ENCODE measurements around the gene ATG4B.

Gene ATG4B

GRCh38 chr2:241639385-241639784 is 1.9 kb downstream of the ATG4B start:
- no peaks in the 10 kb centered on the region for H3K27me3 ChIP-seq (ENCODE audit: insufficient read depth, low read length)
- no peak for TF ChIP-seq EZH2 (IDR thresholded peaks at IDR 0.05; ENCODE audit: borderline replicate concordance, low read length)
- TF ChIP-seq CTCF (IDR thresholded peaks at IDR 0.05; ENCODE audit: low read length), result no peak
- peaks cover 64% of the 10 kb centered on the region for H3K79me2 ChIP-seq (ENCODE audit: insufficient read depth, low read length)
- H3K4me1 ChIP-seq (ENCODE audit: insufficient read depth, low read length, severe bottlenecking), result peaks cover 23% of the 10 kb centered on the region
- no peak overlapping the region for H3K9ac ChIP-seq (ENCODE audit: low read length)
- H3K36me3 ChIP-seq (ENCODE audit: insufficient read depth, low read length), result peaks cover 30% of the 10 kb centered on the region
- H3K4me2 ChIP-seq (ENCODE audit: low read length), result no peak overlapping the region
- peaks cover 15% of the 10 kb centered on the region for H3K9me3 ChIP-seq (ENCODE audit: low read length)
- H4K20me1 ChIP-seq (ENCODE audit: insufficient read depth, low read length), result no peaks in the 10 kb centered on the region
- H3K4me3 ChIP-seq (ENCODE audit: low read depth, low read length, poor library complexity, severe bottlenecking), result no peak overlapping the region
- H3K27ac ChIP-seq (ENCODE audit: low read depth, low read length, poor library complexity, severe bottlenecking), result no peak overlapping the region
- no peaks in the 10 kb centered on the region for H3K9me2 ChIP-seq (ENCODE audit: low read depth, low read length)
- no peaks in the 10 kb centered on the region for H3F3A ChIP-seq (ENCODE audit: insufficient read depth, low read length)
- no peak overlapping the region for H2AFZ ChIP-seq (ENCODE audit: low read length)

GRCh38 chr2:241640165-241640795 is 2.8 kb downstream of the ATG4B start:
- Histone ChIP-seq H3K27ac (ENCODE audit: low read depth, low read length, poor library complexity, severe bottlenecking) (no peak overlapping the region), H2AFZ (ENCODE audit: low read length) (no peak overlapping the region), H3K36me3 (ENCODE audit: insufficient read depth, low read length) (peaks cover 31% of the 10 kb centered on the region), H3K9me3 (ENCODE audit: low read length) (peaks cover 15% of the 10 kb centered on the region), H3K4me1 (ENCODE audit: insufficient read depth, low read length, severe bottlenecking) (peaks cover 16% of the 10 kb centered on the region), H4K20me1 (ENCODE audit: insufficient read depth, low read length) (no peaks in the 10 kb centered on the region), H3F3A (ENCODE audit: insufficient read depth, low read length) (no peaks in the 10 kb centered on the region), H3K9me2 (ENCODE audit: low read depth, low read length) (no peaks in the 10 kb centered on the region), H3K4me2 (ENCODE audit: low read length) (no peak overlapping the region), H3K9ac (ENCODE audit: low read length) (no peak overlapping the region), H3K79me2 (ENCODE audit: insufficient read depth, low read length) (peaks cover 55% of the 10 kb centered on the region), H3K4me3 (ENCODE audit: low read depth, low read length, poor library complexity, severe bottlenecking) (no peak overlapping the region), H3K27me3 (ENCODE audit: insufficient read depth, low read length) (no peaks in the 10 kb centered on the region)
- TF ChIP-seq CTCF (IDR thresholded peaks at IDR 0.05; ENCODE audit: low read length), result no peak
- no peak for TF ChIP-seq EZH2 (IDR thresholded peaks at IDR 0.05; ENCODE audit: borderline replicate concordance, low read length)

- Histone ChIP-seq H3K4me1 (ENCODE audit: insufficient read depth, low read length, severe bottlenecking) (peaks cover 7% of the 10 kb centered on the region), H3K9ac (ENCODE audit: low read length) (no peak overlapping the region), H3F3A (ENCODE audit: insufficient read depth, low read length) (no peaks in the 10 kb centered on the region), H3K4me2 (ENCODE audit: low read length) (no peak overlapping the region), H3K79me2 (ENCODE audit: insufficient read depth, low read length) (peaks cover 59% of the 10 kb centered on the region), H3K9me2 (ENCODE audit: low read depth, low read length) (no peaks in the 10 kb centered on the region), H3K4me3 (ENCODE audit: low read depth, low read length, poor library complexity, severe bottlenecking) (no peak overlapping the region), H3K27ac (ENCODE audit: low read depth, low read length, poor library complexity, severe bottlenecking) (no peak overlapping the region), H4K20me1 (ENCODE audit: insufficient read depth, low read length) (no peaks in the 10 kb centered on the region), H3K36me3 (ENCODE audit: insufficient read depth, low read length) (peaks cover 31% of the 10 kb centered on the region), H2AFZ (ENCODE audit: low read length) (no peak overlapping the region), H3K9me3 (ENCODE audit: low read length) (peaks cover 15% of the 10 kb centered on the region), H3K27me3 (ENCODE audit: insufficient read depth, low read length) (no peaks in the 10 kb centered on the region)
- TF ChIP-seq EZH2 (IDR thresholded peaks at IDR 0.05; ENCODE audit: borderline replicate concordance, low read length) (no peak), CTCF (IDR thresholded peaks at IDR 0.05; ENCODE audit: low read length) (no peak)
Observed at GRCh38 chr2:241641631-241642030, 4.1 kb downstream of the ATG4B start.
